Nephron progenitor cell (in vitro differentiated cells): ENCODE data around the gene COL5A1.

Source experiments
- DNase-seq: peaks from one replicate; pipeline ENCODE4 v3.0.0; 2021
- H3K27ac Mint-ChIP-seq: 2 replicates; pipeline ENCODE4 v1.8.0; 2021; ENCODE audit warnings: mild to moderate bottlenecking, moderate library complexity, mixed read lengths
- H3K27me3 Mint-ChIP-seq: 2 replicates; pipeline ENCODE4 v1.8.0; 2021; ENCODE audit warnings: mild to moderate bottlenecking, low read depth, mixed read lengths; ENCODE audit not compliant: poor library complexity
- H3K36me3 Mint-ChIP-seq: 2 replicates; pipeline ENCODE4 v1.8.0; 2021; ENCODE audit warnings: low read depth, mixed read lengths
- H3K4me1 Mint-ChIP-seq: 2 replicates; pipeline ENCODE4 v1.8.0; 2021; ENCODE audit warnings: mixed read lengths
- H3K4me3 Mint-ChIP-seq: 2 replicates; pipeline ENCODE4 v1.8.0; 2021; ENCODE audit warnings: mild to moderate bottlenecking, moderate library complexity, mixed read lengths
- H3K9me3 Mint-ChIP-seq: 2 replicates; pipeline ENCODE4 v1.8.0; 2021; ENCODE audit warnings: mild to moderate bottlenecking, moderate library complexity, mixed read lengths
- CTCF ChIP-seq: fragments of 200-600 bp; sonication (generic); IDR thresholded peaks from 2 replicates; pipeline ENCODE4 v1.5.0; 2021; ENCODE audit warnings: antibody characterized with exemption

Gene COL5A1

DNA sequence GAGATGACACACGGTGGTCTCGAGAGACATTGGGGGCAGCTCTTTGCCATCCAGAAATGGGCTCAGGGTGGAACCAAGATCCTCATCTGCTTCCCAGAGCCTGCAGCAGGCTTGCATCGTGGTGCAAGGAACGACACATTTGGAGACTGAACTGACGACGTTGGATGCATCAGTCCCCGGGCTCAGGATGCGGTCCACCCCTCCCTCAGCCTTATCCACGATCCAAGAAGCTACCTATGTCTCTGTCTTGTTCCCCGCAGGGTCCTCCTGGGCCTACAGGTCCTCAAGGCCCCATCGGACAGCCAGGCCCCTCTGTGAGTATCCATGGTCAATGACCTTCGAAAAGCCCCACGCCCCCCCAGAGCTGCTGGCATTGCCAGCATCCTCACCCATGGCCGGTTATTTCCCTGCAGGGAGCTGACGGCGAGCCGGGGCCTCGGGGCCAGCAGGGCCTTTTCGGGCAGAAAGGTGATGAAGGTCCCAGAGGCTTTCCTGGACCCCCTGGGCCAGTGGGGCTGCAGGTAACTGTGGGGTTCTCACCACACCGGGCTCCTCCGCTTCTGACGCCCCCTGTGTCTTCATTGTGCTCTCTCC, 169.6 kb downstream of the COL5A1 start:
- no peak overlapping the region for H3K4me3 Mint-ChIP-seq
- H3K27ac Mint-ChIP-seq = no peak overlapping the region
- no peaks in the 10 kb centered on the region for H3K27me3 Mint-ChIP-seq
- H3K4me1 Mint-ChIP-seq = peaks cover 23% of the 10 kb centered on the region
- DNase-seq = no peak
- no peak for TF ChIP-seq CTCF
- peaks cover 11% of the 10 kb centered on the region for H3K36me3 Mint-ChIP-seq
- no peaks in the 10 kb centered on the region for H3K9me3 Mint-ChIP-seq

- Mint-ChIP-seq H3K4me3 (no peak overlapping the region), H3K27ac (no peak overlapping the region), H3K27me3 (no peaks in the 10 kb centered on the region)
Observed at GRCh38 chr9:134811673-134812342, 170.2 kb downstream of the COL5A1 start.

DNA sequence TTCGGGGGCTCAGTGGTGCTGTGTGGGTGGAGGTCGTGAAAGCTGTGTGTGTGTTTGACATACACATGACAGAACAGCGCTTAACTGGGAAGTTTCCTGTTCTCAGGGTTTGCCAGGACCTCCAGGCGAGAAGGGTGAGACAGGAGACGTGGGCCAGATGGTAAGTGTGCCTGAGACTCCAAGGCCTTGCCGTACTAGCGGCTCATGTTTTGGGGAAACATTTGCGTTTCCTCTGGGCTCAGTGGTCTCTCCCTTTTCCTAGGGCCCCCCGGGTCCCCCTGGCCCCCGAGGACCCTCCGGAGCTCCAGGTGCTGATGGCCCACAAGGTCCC, 170.7 kb downstream of the COL5A1 start:
- no peaks in the 10 kb centered on the region for H3K27me3 Mint-ChIP-seq
- H3K36me3 Mint-ChIP-seq = peaks cover 12% of the 10 kb centered on the region
- no peak overlapping the region for H3K27ac Mint-ChIP-seq
- H3K4me1 Mint-ChIP-seq = peaks cover 23% of the 10 kb centered on the region
- no peaks in the 10 kb centered on the region for H3K9me3 Mint-ChIP-seq
- no peak for DNase-seq
- H3K4me3 Mint-ChIP-seq = no peak overlapping the region
- no peak for TF ChIP-seq CTCF

More at GRCh38 chr9:134811673-134812342, 170.2 kb downstream of the COL5A1 start:
- peaks cover 23% of the 10 kb centered on the region for H3K4me1 Mint-ChIP-seq
- no peak for DNase-seq
- no peak for TF ChIP-seq CTCF
- no peaks in the 10 kb centered on the region for H3K9me3 Mint-ChIP-seq
- peaks cover 12% of the 10 kb centered on the region for H3K36me3 Mint-ChIP-seq

GRCh38 chr9:134813841-134814240, 172.2 kb downstream of the COL5A1 start:
- Mint-ChIP-seq H3K4me3 (no peak overlapping the region), H3K27me3 (no peaks in the 10 kb centered on the region), H3K9me3 (no peaks in the 10 kb centered on the region), H3K4me1 (peaks cover 23% of the 10 kb centered on the region), H3K36me3 (peaks cover 12% of the 10 kb centered on the region), H3K27ac (no peak overlapping the region)
- no peak for TF ChIP-seq CTCF
- no peak for DNase-seq

DNA sequence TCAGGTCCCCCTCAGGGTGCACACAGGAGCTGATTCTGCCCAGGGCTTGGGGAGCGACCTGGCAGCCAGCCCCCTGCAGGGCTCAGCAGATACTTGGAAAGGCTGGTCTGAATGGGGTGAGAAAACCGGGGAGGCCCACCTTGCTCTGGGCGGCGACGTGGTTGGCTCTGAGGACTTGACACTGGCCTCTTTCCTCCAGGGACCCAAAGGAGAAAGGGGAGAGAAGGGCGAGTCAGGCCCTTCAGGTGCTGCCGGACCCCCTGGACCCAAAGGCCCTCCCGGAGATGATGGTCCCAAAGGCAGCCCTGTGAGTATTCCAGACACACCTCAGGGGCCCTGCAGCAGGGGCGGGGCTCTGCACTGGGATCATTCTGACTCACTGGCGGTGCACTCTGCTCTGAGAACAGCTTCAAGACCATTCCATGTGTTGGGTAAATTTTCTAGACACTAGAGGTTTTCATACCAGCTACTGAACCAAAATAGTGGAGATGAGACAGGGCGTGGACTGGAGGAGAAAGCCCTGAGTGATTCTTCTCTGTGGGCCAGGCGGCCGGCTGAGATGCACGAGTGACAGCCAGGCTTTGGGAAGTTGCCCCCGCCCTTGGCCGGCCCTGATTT, 173.1 kb downstream of the COL5A1 start:
- no peak overlapping the region for H3K27ac Mint-ChIP-seq
- H3K9me3 Mint-ChIP-seq = no peaks in the 10 kb centered on the region
- H3K4me1 Mint-ChIP-seq = peaks cover 23% of the 10 kb centered on the region
- no peak overlapping the region for H3K4me3 Mint-ChIP-seq
- no peak for DNase-seq
- H3K36me3 Mint-ChIP-seq = peaks cover 12% of the 10 kb centered on the region
- no peak for TF ChIP-seq CTCF
- H3K27me3 Mint-ChIP-seq = no peaks in the 10 kb centered on the region
